HG02678 (cell line): Measurements from ENCODE around the gene NUDT8.
"Not testable (repeated sequence)": the region's sequence is repeated elsewhere in the genome, so short reads cannot be mapped to it uniquely, and the experiment has no call there.

Experiments used
- ATAC-seq: cut with Tn5 transposase; IDR thresholded peaks from one replicate; pipeline ENCODE4 v1.9.1; 2021; ENCODE audit warnings: mild to moderate bottlenecking, moderate library complexity; ENCODE audit not compliant: unreplicated experiment

The NUDT8 gene

DNA sequence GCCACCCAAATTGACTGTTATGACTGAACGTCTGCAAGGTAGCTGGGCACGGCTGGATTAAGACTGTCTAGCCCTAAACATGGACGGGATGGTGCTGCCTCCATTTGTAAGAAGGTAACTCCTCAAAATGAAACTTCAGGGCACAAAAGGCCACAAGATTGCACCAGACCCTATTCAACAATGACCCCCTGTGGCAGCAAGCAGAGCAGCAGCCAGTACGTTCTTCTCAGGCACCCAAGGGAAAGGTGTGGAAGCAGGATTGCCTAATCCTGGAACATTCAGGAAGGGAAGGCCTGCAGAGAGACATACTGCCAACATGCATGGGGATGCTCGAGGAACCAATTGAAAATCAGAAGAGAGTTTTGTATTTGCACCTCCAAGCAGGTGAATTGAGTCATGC is 14.3 kb upstream of the NUDT8 start:
- no peak for ATAC-seq

DNA sequence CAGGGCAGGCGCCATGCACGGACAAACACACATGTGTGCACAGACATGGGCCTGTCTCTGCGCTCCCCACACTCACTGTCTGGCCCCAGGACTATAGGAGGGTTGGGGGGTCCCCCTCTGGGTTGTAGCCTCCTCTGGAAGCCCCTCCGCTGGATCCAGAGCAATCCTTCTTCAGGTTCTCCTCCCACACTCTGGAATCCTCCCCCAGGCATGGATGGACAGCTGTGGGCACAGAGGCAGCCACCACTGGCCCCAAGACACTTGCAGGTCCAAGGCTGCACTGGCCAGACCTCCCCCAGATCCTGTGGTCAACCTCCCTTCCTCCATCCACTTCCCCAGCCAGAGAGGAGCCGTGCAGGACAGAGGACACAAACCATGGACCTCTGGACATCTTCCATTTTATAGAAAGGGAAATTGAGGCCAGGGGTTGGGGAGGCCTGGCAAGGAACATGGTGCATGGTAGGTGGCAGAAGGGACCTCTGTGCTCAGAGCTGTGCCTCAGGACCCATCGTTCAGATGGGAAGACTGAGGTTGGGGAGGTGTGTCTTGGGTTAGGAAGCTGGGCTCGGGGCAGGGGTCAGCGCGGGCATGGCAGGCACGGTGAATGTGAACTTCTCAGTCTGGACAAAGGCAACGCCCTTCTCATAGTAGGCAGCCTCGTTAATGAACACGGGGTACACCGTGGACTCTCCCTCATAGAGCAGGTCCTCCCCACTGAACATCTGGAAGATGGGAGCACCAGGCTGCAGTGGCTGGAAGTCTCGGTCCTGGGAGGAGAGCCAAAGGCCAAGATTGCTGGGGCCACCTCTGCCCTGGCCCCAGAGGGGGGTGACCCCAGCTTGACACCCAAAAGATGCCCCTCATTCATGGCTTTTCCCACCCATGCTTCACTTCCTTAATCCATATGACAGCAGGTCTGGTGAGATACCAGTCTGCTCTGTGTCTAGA is 12.7 kb upstream of the NUDT8 start:
- no peak for ATAC-seq

DNA sequence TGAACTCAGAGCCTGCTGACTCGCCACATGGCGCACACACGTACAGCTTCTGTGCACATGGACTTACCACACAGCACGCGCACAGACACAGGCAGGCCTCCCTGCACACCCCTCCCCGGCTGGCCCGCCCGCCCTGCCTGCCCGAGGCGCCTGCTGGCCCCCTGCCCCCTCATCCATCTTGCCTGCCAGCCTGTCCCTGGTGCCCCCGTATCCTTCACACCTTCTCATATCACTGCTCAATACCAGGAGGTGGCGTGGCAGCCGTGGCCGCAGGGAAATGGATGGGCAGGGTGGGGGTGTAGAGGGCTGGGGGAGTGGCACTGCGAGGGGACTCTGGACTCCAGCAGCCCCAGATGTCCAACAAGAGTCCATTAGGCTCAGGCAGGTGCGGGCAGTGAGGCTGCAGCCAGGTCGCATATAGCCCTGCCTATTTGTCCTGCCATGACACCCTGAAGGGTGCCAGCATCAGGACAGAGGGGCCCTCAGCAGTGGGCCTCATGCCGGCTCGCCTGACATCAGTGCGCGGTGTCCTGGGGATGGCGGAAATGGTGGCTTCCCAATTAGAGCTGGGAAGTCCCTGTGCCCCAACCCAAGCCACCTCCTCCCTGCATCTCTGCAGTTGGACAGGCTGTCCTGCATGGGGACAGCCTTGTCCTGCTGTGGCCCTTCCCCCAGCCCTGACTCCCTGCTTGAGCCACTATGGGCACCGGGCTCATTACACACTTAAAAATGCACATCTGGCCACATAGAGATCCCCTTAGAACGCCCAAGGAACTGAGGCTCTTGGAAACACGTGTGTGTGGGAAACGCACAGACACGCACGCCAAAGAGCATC is 11.8 kb upstream of the NUDT8 start:
- no peak for ATAC-seq

DNA sequence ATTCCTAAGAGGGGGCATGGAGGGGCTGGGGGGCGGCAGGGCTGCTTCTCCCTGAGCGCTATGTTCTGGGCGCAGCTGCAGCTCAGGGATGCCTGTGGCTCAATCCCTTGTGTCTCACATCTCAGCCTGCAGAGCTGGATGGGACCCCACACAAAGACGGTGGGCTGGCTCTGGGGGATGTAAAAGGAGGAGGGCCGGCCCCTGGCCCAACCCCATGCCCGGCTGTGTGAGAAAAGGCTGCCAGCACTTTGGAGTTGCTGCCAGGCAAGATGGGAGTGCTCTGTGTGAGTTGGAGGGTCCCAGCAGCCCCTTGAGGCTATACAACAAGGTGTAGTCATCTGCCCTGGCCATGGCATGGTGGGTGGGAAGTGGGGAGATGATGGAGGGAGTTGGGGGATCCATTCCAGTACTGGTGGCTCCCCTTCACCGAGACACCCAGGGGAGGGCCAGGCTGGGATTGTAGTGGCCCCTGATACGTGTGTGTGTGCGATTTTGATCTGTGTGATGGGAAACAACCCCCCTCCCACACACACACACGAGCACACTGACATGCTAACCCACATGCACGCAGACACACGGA is 11.1 kb upstream of the NUDT8 start:
- ATAC-seq: no peak

DNA sequence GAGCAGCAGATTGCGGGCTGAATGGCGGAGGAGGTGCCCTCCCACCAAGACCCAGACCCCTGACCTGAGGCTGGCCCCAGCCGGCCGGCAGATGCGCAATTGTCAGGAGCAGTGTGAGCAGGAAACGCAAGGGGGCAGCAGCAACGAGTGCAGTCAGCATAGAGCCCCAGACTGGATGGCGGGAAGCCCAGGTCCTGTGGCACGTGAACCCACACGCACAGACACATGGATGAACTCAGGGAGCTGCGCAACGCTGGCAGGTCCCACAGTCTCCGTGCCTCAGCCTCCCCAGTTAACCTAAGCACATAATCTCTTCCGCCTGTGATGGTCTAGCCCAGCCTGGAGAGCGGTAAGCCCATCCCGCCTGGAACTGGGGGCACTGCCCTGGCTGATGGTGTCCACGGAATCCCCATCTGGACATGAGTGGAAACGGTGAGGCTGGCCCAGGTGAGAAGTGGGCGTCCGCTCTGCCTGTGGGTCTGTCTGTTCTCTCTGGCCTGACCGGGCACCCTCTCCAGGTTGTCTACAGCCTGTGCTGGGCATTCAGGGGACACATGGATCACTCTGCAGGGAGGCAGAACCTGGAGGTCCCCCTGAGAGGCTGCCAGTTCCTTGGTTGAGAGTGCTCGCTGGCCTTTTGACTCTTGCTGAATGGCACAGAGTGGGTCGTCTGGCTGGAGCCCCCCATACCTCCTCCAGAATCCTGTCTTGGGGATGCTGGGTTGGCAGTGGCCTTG is 10.5 kb upstream of the NUDT8 start:
- ATAC-seq: no peak

DNA sequence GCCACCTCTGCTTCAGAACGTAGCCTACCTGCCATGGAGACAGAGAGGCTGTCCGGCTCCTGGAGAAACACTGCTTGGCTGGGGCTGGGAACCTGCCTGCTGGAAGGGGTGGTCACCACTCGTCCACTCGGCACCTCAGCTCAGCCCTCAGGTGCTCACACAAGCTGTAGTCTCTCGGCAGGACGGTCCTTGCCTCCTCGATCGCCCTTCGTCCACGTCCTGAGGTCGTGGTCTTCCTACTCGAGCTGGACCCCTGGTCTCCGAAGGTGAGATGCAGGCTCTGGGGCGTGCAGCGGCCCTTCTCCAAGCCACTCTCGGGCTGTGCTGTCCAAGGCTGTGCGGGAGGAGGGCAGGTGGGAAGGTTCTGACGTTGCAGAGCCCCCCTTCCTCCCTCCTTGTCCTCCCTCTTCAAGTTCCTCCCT is 9.7 kb upstream of the NUDT8 start, which contains the start of gene TBX10:
Gene TBX10, minus strand, starts transcription at position 326 of the 422 bp plus-strand sequence. Its CDS starts 291 bp downstream, at position 35.
- no peak for ATAC-seq

DNA sequence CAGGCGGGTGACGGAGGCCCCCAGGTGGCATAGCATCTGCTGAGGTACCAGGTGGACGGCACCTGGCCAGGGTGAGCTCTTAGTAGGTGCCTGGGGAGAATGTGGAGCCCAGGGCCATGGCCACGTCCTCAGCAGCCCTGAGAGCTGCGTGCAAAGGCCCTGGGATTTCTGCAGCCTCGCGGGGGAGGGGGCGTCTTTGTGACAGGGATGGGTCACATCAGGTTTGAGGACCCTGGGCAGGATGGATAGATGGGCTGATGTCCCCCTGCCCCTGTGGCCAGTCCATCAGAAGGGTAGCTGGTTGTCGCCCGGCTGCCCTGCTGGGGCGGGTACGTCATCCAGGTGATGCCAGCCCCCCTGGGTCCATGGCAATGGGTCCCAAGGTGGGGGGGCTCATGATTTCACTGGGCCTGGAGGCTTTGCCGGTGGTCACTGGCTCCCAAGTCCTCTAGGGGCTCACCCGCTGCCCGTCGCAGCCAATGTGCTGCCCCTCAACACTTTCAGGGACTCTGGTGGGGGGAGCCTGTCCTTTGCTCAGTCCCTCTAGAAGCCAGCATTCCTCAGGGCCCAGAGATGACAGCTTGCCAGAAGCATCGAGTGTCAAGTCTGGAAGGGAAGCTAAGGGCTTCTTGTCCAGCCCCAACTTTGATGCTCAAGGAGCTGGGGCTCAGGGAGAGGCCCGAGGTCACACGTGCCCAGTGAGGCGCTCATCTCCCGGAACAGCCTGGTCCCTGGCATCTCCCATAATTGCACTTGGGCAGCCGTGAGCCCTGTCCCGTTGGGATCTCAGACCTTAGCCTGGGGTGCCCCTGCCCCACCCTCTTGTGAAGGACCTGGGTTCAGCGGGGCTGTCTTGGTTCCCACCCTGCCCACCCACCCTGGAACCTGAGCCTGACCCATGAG is 9.0 kb upstream of the NUDT8 start:
- ATAC-seq: no peak

DNA sequence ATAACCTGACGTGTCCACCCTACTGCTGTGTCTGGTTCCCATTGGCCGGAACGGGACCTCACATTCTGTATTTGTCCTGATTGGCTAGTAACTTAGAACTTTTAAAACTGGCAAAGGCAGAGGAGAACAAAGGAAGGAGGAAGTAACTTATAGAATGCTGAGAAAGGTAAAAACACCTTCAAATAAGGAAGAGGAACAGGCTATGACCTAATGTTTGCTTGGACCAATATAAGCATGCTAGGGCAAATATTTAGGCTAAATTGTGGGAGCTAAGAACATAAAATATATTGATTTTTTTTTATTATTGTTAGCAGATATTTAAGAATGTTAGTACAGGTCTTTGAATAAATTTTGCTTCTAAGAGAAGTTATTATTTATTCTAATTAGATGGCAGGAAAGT is 7.7 kb upstream of the NUDT8 start:
- not testable (repeated sequence) for ATAC-seq

DNA sequence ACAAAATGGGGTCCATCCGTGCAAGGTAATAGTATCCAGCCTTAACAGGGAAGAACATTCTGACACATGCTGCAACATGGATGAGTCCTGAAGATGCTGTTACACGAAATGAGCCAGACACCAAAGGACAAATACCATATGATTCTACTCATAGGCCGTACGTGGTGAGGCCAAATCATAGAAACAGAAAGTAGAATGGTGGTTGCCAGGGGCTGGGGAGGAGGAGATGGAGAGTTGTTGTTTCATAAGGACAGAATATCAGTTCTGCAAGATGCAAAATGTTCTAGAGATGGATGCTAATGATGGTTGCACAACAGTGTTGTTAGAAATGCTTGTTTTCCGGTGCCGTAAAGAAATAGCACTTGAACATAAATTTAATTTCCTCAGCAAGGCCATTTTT is 7.2 kb upstream of the NUDT8 start:
- no peak for ATAC-seq

DNA sequence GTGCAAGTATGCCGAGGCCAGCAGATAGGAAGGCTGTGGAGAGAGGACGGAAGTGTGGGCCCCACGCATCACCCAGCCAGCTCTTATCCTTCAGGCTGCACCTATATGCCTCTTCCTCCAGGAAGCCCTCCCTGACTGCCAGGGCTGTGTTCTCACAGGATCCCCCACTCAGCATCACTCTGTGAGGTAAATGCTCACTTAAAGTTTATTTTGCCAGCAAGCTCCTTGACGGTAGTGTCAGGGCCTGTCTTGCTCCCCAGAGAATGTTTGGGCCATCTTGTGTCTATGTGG is 5.4 kb upstream of the NUDT8 start:
- no peak for ATAC-seq

DNA sequence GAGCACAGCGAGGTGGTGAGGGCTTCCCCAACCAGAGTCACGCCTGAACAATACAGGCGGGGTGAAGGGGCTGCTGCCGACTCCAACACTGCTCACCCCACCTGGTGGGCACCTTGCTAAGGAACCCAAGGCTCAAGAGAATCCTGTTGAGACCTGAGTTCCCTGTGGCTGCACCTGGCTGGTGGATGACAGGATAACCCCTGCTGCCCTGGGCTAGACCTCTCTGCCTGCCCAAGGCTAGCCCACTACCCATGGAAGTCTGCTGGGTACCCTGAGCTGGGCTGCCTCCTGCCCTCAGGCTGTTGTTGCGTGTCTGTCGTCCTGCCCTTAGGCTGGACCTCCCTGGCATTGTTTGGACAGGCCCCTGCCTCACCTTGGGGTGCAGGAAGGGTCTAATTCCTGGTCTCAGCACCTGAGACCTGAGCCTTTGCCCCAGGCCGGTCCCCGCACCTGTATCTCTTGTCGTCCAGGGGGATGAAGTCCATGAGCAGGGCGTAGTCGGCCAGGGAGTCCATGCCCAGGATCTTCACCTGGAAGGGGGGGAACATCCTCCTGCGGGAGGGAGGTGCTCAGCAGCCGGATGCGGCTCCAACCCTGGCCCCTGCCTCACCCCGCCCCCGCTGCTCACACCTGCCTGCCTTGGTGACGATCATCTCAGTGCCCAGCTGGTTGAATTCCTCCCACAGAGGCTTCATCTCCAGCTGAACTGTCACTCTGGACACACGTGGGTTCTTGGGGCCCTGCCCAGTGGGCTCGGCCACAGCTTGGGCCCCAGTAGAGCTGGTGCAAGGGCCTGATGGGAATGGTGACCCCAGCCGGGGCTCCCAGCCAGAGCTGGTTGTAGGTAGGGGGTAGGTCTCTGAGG is 4.9 kb upstream of the NUDT8 start:
- ATAC-seq: no peak

DNA sequence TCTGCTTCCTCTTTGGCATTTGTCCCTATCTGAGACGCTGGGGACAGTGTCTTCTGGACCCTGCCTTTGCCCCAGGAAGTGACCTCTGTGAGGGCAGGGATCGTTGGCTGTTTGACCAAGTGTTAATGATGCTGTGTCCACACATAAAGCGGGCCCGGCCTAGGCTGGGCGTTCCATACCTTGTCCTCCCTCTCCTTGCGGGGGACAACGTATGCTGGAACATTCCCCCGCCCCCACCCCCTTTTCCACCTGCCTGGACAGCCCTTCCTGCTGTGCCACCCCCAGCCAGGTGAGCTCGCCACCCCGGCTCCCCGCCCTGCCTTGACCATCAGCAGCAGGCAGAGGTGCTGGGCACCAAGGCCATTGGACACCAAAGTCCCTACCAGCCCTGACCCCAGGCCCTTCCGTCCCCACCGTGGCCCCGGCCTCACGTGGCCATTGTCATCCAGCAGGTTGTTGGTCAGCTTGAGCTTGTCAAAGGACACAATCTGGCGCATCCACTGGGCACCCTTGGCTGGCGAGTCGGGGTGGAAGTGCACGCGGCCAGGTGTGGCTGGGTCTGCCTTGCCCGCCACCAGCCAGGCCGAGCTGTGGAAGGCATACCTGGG is 4.1 kb upstream of the NUDT8 start:
- ATAC-seq: no peak

DNA sequence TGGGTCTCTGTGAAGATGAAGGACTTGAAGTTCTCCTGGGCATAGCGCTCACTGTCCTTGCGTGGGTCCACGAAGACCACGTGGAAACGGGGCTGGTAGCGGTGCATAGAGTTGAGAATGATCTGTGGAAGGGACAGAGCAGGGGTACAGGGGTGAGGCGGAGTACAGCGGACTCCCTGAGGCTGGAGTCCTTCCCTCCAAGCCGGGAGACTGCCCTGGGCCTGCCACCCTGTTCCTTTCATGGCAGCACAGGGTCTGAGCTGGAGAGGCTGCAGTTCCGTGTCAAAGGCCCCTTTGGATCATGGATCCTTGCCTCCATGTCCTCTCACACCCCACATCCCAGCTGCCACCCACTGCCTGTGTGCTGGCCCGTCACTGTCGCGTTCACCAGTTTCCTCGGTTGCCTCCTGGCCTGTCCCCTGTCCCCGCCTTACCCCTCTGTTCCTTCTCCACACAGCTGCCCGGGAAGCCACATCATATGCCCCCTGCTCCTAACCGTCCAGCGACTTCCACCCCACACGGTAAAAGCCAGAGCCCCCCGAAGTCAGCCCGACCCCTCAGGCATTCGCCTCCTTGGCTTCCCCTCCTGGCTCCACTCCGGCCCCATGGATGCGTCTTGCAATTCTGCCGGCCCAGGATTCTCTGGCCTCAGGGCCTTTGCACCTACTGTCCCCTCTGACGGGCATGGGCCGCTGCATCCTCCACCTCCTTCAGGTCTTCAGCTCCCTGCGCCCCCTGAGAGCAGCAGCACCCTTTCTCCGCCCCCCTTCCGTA is 3.4 kb upstream of the NUDT8 start:
- no peak for ATAC-seq

DNA sequence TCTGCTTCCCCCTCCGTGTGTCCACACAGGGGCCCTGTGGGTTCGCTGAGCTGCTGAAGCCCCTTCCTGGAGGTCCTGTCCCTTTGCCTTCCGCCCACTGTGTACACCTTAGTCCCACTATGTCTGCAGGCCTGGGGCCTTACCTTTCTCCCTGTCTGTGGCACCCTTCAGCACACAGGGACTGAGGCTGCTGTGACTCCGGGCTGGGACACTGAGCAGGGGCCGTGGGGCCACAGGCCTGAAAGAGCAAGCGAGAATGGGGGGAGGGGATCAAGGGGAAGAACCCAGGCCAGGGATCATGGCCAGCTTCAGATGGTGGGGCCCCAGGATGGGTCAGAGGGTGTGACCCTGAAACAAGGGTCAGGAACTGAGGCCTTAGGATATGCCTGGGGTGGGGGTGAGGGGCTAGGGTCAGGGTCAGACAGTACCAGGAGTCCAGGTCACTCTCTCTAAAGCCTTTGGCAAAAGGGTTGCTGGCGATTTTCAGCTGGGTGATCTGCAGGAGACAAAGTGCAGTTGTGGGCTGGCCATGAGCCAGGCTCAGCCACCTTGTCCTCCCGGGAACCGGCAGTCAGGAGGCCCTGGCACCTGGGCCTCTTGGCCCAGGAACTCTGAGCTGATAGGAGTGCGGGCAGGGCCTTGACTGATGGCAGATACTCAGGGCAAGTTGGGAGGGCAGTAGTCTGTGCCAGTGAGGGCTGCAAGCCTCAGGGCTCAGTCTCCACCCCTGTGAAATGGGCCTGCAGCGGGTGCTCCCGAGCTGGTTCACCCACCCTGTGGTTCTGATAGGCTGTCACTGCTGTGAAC is 2.6 kb upstream of the NUDT8 start:
- ATAC-seq: no peak

DNA sequence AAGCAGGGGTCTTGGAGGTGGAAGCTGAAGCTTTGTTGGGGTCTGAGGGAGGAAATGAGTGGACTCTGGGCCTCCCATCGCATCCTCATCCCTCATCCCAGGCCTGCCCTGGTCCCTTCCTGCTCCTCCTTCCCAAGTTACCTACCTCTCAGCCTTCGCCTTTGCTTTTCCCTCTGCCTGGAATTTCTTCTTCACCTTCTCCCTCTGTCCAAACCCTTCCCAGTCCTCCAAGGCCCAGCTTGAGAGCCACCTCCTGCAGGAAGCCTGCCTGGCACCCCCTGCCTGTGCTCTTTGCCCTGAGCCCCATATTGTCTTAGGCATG is 2.1 kb upstream of the NUDT8 start:
- no peak for ATAC-seq

DNA sequence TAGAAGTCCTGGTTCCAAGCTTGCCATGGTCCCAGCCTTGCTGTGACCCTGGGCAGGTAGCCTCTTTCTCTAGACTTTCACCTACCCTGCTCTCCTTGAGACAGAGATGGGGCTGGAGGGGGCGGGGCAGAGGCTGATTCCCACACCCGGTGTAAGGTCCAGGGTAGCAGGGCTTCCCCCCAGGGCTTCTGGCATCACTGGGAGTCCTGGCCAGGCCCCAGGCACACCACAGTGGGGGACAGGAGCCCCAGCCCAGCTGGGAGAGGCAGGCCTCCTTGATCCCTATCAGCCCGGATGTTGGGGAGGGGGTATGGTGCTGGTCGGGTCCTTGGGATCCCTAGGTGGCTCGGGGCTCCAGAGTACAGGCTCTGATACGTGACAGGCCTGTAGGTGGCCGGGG is 1.7 kb upstream of the NUDT8 start:
- no peak for ATAC-seq

DNA sequence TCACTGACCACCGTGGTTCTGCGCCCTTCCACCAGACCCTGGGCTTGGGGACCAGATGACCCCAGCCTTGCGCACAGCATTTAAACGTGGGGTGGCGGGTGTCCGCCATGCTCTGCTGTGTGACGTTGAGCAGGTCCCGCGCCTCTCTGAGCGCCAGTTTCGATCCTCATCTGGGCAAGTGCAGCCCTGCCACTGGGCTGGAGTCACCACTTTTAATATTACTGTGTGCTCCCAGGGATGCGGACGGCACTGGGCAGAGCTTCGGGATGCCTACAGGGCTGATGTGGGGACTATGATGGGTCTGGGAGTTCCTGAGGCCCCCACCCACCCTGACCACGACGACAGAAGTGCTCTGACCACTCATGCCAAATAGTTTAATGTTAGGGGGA is 1.2 kb upstream of the NUDT8 start:
- ATAC-seq: no peak
